Myocyte (in vitro differentiated cells): ENCODE data around the gene THOC3. TPM values are rescaled to one million over a fixed set of nuclear protein-coding genes. Genes with fewer than 3 reads are reported as not detected.
A peak's percentile ranks its signal among the peaks of the same experiment; 100 is the strongest.
"Not testable (repeated sequence)": the region's sequence is repeated elsewhere in the genome, so short reads cannot be mapped to it uniquely, and the experiment has no call there.

Source experiments
- DNase-seq: peaks from one replicate; pipeline ENCODE4 v3.0.0-alpha.2; 2012; ENCODE audit warnings: low read depth
- total RNA-seq: library from RNA; depleted of rRNA; stranded (reverse); fragments of >200 nt; gene quantifications from 2 replicates; pipeline ENCODE4 v1.2.3, GENCODE V29; 2014

THOC3 gene
- total RNA-seq, 1 donor from 2014 or later, result 28.2 TPM

DNA sequence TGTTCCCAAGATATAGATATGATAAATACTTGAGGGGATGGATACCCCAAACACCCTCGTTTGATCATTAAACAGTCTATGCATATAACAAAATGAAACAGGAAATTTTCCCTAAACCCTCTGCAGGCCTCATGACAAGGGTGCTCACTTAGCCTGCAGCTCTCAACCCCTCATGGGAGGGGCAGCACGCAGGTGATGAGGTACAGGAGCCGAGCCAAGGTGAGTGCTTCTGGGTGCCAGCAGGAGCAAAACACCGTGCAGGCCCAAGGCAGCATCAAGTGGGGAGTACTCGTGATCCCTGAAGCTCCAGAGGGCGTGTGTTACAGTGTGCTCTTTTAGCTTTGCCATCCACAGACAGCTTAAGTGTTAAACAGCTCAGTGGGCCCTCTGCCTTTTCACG, 24.9 kb downstream of the THOC3 start:
- DNase-seq, result not testable (repeated sequence)

DNA sequence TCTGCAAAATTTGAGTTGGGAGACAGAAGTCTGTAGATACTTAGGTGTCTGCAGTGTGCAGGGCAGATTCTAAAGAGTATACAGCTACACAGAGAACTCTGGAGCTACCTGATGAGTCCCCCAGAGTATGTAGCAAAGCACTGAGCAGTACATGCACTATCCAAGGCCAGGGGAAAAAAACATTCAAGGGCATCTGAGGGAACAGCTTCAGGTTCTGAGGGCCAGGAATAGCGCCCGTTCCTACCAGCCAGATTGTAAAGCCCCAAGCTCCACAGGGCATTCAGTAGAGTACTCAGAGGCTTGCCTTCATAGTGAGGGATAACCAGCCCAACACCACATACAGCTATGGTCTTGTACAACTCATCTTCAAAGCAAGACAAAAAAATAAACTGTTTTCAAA, 27.5 kb downstream of the THOC3 start:
- not testable (repeated sequence) for DNase-seq

DNA sequence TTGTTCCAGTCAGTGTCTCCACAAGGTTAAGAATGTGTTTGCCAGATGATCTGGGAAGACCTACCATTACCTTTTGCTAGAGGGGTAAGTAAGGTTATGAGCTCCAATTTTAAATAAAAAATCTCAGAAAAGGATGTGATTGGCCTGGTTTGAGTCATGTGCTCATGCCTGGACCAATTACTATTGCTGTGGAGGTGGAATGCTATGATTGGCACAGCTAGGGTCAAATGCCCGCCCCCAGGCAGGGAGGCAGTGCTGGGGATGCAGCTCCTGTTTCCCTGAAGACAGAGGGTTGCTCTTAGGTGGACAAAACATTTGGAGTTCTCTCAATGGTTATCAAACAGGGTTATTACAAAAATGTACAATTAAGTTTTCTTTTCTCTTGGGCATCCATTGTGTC, 29.6 kb downstream of the THOC3 start:
- not testable (repeated sequence) for DNase-seq

DNA sequence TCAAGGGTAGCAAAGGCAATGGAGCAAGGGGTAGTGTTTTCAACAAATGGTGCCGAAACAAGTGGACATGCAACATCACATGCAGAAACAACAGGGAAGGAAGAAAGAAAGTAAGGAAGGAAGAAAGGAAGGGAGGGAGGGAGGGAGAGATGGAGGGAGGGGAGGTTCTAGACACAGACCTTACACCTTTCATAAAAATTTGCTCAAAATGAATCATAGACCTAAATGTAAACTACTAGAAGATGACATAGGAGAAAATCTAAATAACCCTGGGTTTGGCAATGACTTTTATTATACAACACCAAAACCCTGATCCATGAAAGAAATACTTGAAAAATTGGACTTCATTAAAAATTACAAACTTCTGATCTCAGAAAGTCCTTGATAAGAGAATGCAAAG, 39.4 kb downstream of the THOC3 start:
- DNase-seq, result not testable (repeated sequence)

DNA sequence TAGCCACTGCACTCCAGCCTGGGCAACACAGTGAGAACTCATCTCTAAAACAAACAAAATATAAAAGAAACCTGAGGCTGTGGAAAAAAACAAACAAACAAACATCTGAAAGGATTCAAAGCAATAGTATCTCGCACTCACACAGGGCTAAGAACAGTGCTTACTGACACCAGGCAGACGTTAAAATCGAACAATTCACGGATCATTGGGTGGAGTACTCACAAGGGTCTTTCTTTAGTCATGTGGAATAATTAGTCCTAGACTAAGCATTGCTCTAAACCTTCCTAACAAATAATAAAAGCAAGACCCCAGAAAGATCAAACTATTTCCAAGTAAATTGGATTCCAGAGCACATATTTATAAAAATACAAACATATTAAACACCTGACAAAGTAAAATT, 43.0 kb downstream of the THOC3 start:
- not testable (repeated sequence) for DNase-seq

DNA sequence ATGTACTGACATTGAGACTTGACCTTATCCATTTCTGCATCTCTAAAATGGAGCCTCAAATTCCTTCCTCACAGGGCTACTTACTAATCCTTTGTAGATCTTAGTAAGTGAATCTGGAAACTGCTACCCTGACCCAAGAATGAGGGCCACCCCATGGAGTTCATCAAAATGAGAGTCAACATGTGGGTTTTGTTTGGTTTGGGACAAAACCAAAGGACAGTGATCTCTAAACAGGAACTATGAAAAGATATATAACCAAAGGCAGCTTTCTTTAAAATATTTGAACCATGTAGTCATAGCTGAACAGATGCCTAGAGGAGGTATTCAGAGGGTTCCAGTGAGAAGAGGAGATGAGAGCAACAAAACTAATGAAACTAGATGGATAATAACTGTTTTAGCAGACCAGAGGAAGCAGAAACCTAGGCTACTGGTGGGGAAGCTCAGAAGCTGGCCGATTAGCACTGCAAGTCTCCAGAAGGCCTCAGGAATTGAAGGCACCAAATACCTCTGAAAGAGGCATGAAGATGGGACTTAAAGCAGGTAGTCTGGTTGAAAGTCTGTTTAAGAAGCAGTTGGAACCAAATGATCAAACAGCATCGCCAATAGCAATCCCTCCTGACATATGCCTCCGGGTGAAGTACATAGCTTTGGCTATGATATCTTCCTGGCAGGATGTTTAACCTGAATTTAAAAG, 45.8 kb downstream of the THOC3 start:
- DNase-seq, result peak; percentile 48

DNA sequence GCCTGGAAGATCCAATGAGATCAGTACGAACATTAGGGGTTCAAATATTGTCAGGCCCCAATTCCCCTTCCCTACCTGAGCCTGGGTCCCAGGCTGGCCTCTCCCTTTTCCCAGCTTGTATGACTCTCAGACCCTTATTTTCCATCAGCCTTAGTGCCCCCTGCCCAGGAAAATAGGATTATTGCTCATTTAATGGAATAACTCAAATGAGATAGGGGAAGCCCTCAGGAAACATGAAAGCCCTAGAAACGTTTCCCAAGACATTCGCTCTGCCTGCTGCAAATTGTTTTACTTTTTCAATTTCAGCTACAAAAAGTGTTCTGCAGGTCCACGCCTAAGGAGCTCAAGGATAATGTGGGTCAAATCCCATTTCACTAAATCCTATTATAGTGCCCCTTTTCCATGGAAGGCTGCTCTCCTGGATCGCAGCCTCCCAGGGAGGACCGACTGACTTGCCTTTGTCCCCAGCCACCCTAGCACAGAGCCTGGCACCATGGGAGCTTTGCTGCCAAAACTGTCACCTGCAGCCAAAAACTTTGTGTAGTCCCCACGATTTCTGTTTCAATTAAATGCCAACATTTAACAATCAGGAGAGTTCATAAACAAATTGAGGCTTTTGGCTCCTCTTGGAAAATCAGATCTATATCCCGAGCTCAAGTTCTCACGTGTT, 46.9 kb downstream of the THOC3 start:
- no peak for DNase-seq

DNA sequence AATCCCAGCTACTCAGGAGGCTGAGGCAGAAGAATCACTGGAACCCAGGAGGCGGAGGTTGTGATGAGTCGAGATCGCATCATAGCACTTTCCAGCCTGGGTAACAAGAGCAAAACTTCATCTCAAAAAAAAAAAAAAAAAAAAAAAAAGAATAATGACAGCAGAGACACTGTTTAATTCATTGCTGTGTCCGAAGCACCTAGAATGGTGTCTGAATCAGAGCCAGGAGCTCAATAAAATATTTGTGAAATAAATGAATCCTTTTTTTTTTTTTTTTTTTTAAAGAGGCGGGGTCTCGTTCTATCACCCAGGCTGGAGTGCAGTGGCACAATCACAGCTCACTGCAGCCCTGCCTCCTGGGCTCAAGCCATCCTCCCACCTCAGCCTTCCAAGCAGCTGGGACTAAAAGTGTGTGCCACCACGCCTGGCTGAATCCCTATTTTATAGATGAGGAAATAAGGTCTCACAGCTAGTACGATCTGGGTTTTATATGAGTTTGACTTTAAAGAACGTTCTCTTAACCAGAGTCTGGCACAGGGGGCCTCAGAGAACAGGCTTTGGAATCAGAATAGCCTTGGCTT, 47.8 kb downstream of the THOC3 start:
- no peak for DNase-seq

DNA sequence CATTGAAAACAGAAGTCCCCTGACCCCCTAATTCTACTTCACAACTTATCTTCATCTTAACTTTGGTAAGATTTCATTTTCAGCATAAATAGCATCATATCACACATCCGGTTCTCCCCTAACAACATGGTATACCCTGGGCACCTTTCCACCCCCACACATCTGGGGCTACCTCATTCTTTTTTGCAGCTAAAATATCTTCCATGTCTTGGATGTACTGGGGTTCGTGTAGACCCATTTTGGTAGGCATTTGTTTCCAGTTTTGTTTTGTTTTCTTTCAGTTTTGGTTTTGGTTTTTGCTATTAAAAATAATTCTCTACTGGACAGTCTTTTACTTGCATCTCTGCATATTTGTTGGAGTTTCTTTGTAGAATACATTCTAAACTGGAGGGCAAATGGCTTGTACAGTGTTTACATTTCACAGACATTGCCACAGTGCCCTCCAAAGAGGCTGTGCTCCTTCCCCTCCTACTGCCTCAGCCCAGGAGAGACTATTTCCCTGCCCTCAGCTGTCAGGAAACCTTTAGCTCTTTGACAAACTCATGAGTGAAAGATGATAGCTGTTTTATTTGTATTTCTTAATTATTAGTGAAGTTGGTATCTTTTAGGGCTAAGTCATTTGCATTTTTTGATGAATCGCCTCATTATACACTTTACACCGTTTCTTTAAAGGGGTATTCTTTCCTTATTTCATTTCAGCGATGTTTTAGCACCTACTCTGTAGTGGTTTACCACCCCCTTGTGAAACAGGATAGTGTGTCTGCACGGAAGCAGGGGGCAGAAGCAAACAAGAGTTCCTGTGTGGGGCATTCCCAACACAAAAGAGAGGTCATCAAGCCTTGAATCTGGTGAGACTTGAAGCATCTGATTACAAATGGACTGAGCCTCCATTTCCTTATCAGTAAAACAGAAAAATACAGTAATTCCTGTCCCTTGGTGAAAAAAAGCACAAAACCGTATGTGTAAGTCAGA, 52.8 kb downstream of the THOC3 start:
- not testable (repeated sequence) for DNase-seq

DNA sequence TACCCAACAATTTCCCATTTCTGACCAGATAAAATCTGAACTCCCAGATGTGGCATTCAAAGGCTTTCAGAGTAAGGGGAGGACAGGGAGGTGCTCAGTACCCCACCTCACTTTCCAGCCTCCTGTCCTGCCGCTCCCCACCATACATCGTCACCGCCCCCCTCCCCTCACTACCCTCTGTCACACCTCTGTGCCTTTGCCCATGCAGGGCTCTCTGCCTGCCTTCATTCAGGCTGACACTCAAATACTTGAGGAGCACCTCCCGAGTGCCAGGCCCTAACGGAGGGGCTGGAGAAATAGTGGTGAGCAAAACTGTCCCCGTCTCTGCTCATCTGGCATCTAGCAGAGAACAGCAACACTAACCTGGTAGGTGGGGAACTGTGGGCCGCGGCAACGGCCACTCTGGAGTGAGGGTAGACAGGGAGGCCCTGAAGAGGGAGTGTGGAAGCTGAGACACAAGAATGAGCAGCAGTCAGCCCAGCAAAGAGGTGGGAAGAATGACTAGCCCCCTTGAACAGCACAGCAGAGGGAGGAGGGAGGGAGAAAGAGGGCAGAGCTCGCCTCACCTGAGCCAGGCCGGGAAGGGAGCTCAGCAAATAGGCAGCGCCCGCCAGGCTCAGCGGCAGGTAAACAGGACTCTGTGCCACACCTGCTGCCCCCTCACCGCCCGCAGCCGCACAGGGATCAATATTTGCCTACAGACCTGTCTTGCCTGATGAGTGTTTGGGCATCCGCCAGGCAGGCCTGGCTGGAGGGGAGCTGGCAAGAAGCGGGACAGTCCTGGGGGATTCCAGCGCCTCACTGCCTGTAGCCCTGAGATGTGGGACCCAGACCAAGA, 54.1 kb downstream of the THOC3 start:
- DNase-seq, result not testable (repeated sequence)

DNA sequence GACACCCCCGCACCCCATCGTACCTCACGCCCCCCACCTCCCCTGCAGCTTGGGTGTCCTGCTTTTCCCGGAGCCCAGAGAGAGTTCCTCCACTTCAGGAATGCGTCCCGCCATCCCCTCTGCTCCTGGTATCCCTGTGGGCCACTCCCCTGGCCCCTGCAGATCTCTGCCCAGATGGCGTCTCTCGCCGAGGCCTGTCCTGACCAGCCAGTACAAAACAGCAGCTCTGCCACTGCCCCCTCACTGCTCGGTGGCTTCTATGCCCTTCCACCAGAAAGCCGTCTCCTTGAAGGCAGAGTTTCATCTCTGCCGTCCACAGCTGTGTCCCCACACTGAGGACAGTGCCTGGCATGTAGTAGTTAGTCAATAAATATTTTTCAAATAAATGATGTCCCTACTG, 58.0 kb downstream of the THOC3 start:
- peak; percentile 24 for DNase-seq

Other genes with a start within 250 kb of the THOC3 start
- 0.68 TPM in 1 of 2 replicates, not detected in the other for gene CPLX2, start 96.7 kb downstream of the THOC3 start, total RNA-seq